Measurements from ENCODE around the gene ABCA8. TPM values are rescaled to one million over a fixed set of nuclear protein-coding genes. Genes with fewer than 3 reads are reported as not detected.

ABCA8 gene
- total RNA-seq, 1 donor from 2014 or later = not detected

- no peaks in the 10 kb centered on the region for H3K36me3 ChIP-seq (ENCODE audit: insufficient read depth, low read length)
- no peak overlapping the region for H3K9ac ChIP-seq (ENCODE audit: low read length)
- H3K27ac ChIP-seq (ENCODE audit: low read depth, low read length) = no peak overlapping the region
- Mint-ChIP-seq H3K4me1 (ENCODE audit: low read depth, unreplicated experiment) (peaks cover 25% of the 10 kb centered on the region), H3K27me3 (ENCODE audit: low read depth, unreplicated experiment) (no peaks in the 10 kb centered on the region), H3K9me3 (ENCODE audit: unreplicated experiment) (peaks cover under 1% of the 10 kb centered on the region), H3K36me3 (ENCODE audit: low read depth, unreplicated experiment) (no peaks in the 10 kb centered on the region), H3K27ac (ENCODE audit: unreplicated experiment) (no peak overlapping the region), H3K4me3 (ENCODE audit: unreplicated experiment) (no peak overlapping the region)
- no peak overlapping the region for H3K4me2 ChIP-seq (ENCODE audit: low read length)
- H3K27me3 ChIP-seq (ENCODE audit: insufficient read depth, low read length) = no peaks in the 10 kb centered on the region
- TF ChIP-seq CTCF (IDR thresholded peaks at IDR 0.05; ENCODE audit: insufficient read depth, low read depth, low read length) = peak; percentile 62
- no peak for TF ChIP-seq EZH2 (IDR thresholded peaks at IDR 0.05; ENCODE audit: insufficient read depth, low read length)
- H3K4me1 ChIP-seq (ENCODE audit: insufficient read depth, low read length) = peaks cover 4% of the 10 kb centered on the region
- no peaks in the 10 kb centered on the region for H3K79me2 ChIP-seq (ENCODE audit: insufficient read depth, low read length)
- DNase-seq (ENCODE audit: low read depth) (peak; percentile 20), FAIRE-seq (no peak)
- no peak overlapping the region for H3K4me3 ChIP-seq (ENCODE audit: insufficient read depth, low read depth, low read length)
- H2AFZ ChIP-seq (ENCODE audit: low read depth, low read length) = no peak overlapping the region
- no peaks in the 10 kb centered on the region for H4K20me1 ChIP-seq (ENCODE audit: insufficient read depth, low read length)
- no peaks in the 10 kb centered on the region for H3K9me3 ChIP-seq (ENCODE audit: insufficient read depth, low read depth, low read length)
Observed at GRCh38 chr17:68906638-68907037, 48.6 kb downstream of the ABCA8 start.

GRCh38 chr17:68903286-68903685, 51.9 kb downstream of the ABCA8 start:
- no peaks in the 10 kb centered on the region for H3K36me3 ChIP-seq (ENCODE audit: insufficient read depth, low read length)
- no peak overlapping the region for H3K4me2 ChIP-seq (ENCODE audit: low read length)

GRCh38 chr17:68897557-68897956, 57.6 kb downstream of the ABCA8 start:
- TF ChIP-seq EZH2 (IDR thresholded peaks at IDR 0.05; ENCODE audit: insufficient read depth, low read length) (no peak), CTCF (IDR thresholded peaks at IDR 0.05; ENCODE audit: insufficient read depth, low read depth, low read length) (no peak)
- FAIRE-seq (no peak), DNase-seq (ENCODE audit: low read depth) (no peak)
- Histone ChIP-seq H3K36me3 (ENCODE audit: insufficient read depth, low read length) (no peaks in the 10 kb centered on the region), H4K20me1 (ENCODE audit: insufficient read depth, low read length) (no peaks in the 10 kb centered on the region), H3K4me3 (ENCODE audit: insufficient read depth, low read depth, low read length) (no peak overlapping the region), H3K27ac (ENCODE audit: low read depth, low read length) (no peak overlapping the region), H3K4me1 (ENCODE audit: insufficient read depth, low read length) (no peaks in the 10 kb centered on the region), H3K79me2 (ENCODE audit: insufficient read depth, low read length) (no peaks in the 10 kb centered on the region), H3K4me2 (ENCODE audit: low read length) (no peak overlapping the region), H3K9ac (ENCODE audit: low read length) (no peak overlapping the region), H2AFZ (ENCODE audit: low read depth, low read length) (no peak overlapping the region), H3K27me3 (ENCODE audit: insufficient read depth, low read length) (no peaks in the 10 kb centered on the region), H3K9me3 (ENCODE audit: insufficient read depth, low read depth, low read length) (no peaks in the 10 kb centered on the region)
- Mint-ChIP-seq H3K4me3 (ENCODE audit: unreplicated experiment) (no peak overlapping the region), H3K27me3 (ENCODE audit: low read depth, unreplicated experiment) (no peaks in the 10 kb centered on the region), H3K9me3 (ENCODE audit: unreplicated experiment) (peaks cover 3% of the 10 kb centered on the region), H3K27ac (ENCODE audit: unreplicated experiment) (no peak overlapping the region), H3K36me3 (ENCODE audit: low read depth, unreplicated experiment) (no peaks in the 10 kb centered on the region), H3K4me1 (ENCODE audit: low read depth, unreplicated experiment) (no peaks in the 10 kb centered on the region)

More at GRCh38 chr17:68903286-68903685, 51.9 kb downstream of the ABCA8 start:
- no peaks in the 10 kb centered on the region for H4K20me1 ChIP-seq (ENCODE audit: insufficient read depth, low read length)
- Mint-ChIP-seq H3K9me3 (ENCODE audit: unreplicated experiment) (peaks cover 3% of the 10 kb centered on the region), H3K4me1 (ENCODE audit: low read depth, unreplicated experiment) (peaks cover 7% of the 10 kb centered on the region), H3K36me3 (ENCODE audit: low read depth, unreplicated experiment) (no peaks in the 10 kb centered on the region), H3K27ac (ENCODE audit: unreplicated experiment) (no peak overlapping the region), H3K27me3 (ENCODE audit: low read depth, unreplicated experiment) (no peaks in the 10 kb centered on the region), H3K4me3 (ENCODE audit: unreplicated experiment) (no peak overlapping the region)
- H3K27me3 ChIP-seq (ENCODE audit: insufficient read depth, low read length) = no peaks in the 10 kb centered on the region
- H3K4me1 ChIP-seq (ENCODE audit: insufficient read depth, low read length) = no peaks in the 10 kb centered on the region
- no peak overlapping the region for H3K4me3 ChIP-seq (ENCODE audit: insufficient read depth, low read depth, low read length)
- DNase-seq (ENCODE audit: low read depth) (no peak), FAIRE-seq (no peak)
- H3K27ac ChIP-seq (ENCODE audit: low read depth, low read length) = no peak overlapping the region
- H2AFZ ChIP-seq (ENCODE audit: low read depth, low read length) = no peak overlapping the region
- no peak overlapping the region for H3K9ac ChIP-seq (ENCODE audit: low read length)
- no peaks in the 10 kb centered on the region for H3K79me2 ChIP-seq (ENCODE audit: insufficient read depth, low read length)
- no peak for TF ChIP-seq EZH2 (IDR thresholded peaks at IDR 0.05; ENCODE audit: insufficient read depth, low read length)
- no peaks in the 10 kb centered on the region for H3K9me3 ChIP-seq (ENCODE audit: insufficient read depth, low read depth, low read length)
